SK-N-MC (cell line): ENCODE measurements around the gene FAM131C.

ENCODE experiments used
- EZH2 ChIP-seq: fragments of 200-600 bp; sonication (generic); IDR thresholded peaks from one replicate; pipeline ENCODE4 v1.6.1; 2017; ENCODE audit warnings: antibody characterized with exemption
- FOXP2 ChIP-seq: optimal IDR thresholded peaks from 2 replicates; pipeline ENCODE3; 2011; ENCODE audit warnings: mild to moderate bottlenecking, moderate library complexity; ENCODE audit not compliant: insufficient read depth; ENCODE audit errors: extremely low read length, control extremely low read depth
- POLR2AphosphoS5 ChIP-seq: IDR thresholded peaks from 2 replicates; pipeline ENCODE4 v1.6.1; 2012; ENCODE audit warnings: mild to moderate bottlenecking, low read depth, low read length, borderline replicate concordance

DNA sequence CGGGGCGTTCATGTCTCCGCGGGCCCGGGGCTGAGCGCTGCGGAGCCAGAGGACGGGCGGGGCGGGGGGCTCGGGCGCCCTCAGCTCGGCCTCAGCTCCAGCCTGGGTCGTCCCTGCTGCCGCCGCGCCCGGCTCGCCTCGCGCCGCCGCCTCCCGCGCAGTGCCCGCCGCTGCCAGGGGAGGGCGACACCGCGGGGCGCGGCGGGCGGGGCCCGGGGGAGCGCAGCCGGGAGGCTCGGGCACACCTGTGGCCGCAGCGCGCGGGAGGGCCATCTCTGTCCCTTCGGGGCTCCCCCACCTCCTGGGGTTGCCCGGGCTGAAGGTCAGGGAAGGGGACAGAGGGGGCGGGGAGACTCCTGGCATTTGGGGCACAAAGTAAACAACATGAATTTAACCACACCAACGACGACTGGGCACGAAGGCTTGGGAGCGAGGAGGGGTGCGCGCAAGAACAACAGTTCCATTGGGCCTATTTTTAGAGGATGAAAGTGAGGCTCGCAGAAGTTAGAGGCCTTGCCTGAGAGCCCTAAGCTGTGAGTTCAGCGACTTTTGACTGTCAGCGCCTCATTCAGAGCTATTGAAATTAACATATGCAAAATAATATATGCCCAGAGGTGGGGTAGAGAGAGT is at the start of gene FAM131C:
- no peak for TF ChIP-seq EZH2
- no peak for TF ChIP-seq POLR2AphosphoS5
- TF ChIP-seq FOXP2, result no peak
